A673 (cell line): Measurements from ENCODE around the gene C10orf88. TPM values are rescaled to one million over a fixed set of nuclear protein-coding genes. Genes with fewer than 3 reads are reported as not detected.

Experiments
- BruUV-seq: library from RNA; stranded (reverse); fragments of 400-500 nt; replicated peaks from 2 replicates; lab custom pipeline; 2021; lab: Mats Ljungman, UMichigan
- CTCF ChIA-PET: fragments of 300-600 bp; sonication (Branson Sonifier 250); formaldehyde crosslinking; loops from one replicate; lab custom pipeline; 2022; ENCODE audit warnings: antibody characterized with exemption; lab: Charles Lee
- POLR2A ChIA-PET: fragments of 300-600 bp; sonication (Branson Sonifier 250); formaldehyde crosslinking; loops from one replicate; lab custom pipeline; 2022; ENCODE audit warnings: antibody characterized with exemption; ENCODE audit not compliant: low non-redundant PET; lab: Charles Lee
- DNase-seq: peaks from one replicate; pipeline ENCODE4 v3.0.0-alpha.2; 2015; ENCODE audit warnings: low spot score
- H3K27ac ChIP-seq: fragments of 200-600 bp; sonication (generic); 2 replicates; pipeline ENCODE4 v1.5.1; 2016; ENCODE audit warnings: mixed run types, low read depth, mild to moderate bottlenecking, mixed read lengths, antibody characterized with exemption, low read length; ENCODE audit not compliant: poor library complexity, severe bottlenecking
- H3K27me3 ChIP-seq: fragments of 200-600 bp; sonication (generic); replicated peaks from 2 replicates; pipeline ENCODE4 v1.6.1; 2017; ENCODE audit warnings: mixed run types, low read depth, mild to moderate bottlenecking, mixed read lengths, antibody characterized with exemption, low read length; ENCODE audit not compliant: insufficient read depth, poor library complexity
- H3K36me3 ChIP-seq: fragments of 200-600 bp; sonication (generic); 2 replicates; pipeline ENCODE4 v1.6.1; 2016; ENCODE audit warnings: mixed run types, mild to moderate bottlenecking, mixed read lengths, antibody characterized with exemption, low read length; ENCODE audit not compliant: insufficient read depth, poor library complexity, severe bottlenecking
- H3K4me1 ChIP-seq: fragments of 200-600 bp; sonication (generic); 2 replicates; pipeline ENCODE4 v1.6.1; 2017; ENCODE audit warnings: mixed run types, mild to moderate bottlenecking, mixed read lengths, antibody characterized with exemption, low read length; ENCODE audit not compliant: insufficient read depth, poor library complexity, severe bottlenecking
- H3K4me3 ChIP-seq: fragments of 200-600 bp; sonication (generic); 2 replicates; pipeline ENCODE4 v1.5.1; 2016; ENCODE audit warnings: low read depth, mixed run types, mild to moderate bottlenecking, mixed read lengths, low read length; ENCODE audit not compliant: poor library complexity, severe bottlenecking
- H3K9me3 ChIP-seq: fragments of 200-600 bp; sonication (generic); 2 replicates; pipeline ENCODE4 v1.6.1; 2016; ENCODE audit warnings: mixed run types, low read depth, mild to moderate bottlenecking, mixed read lengths, antibody characterized with exemption, low read length; ENCODE audit not compliant: poor library complexity, severe bottlenecking
- EZH2 ChIP-seq: fragments of 200-600 bp; sonication (generic); IDR thresholded peaks from 2 replicates; pipeline ENCODE4 v1.6.1; 2017; ENCODE audit warnings: borderline replicate concordance, low read depth, mild to moderate bottlenecking, mixed read lengths, antibody characterized with exemption, low read length; ENCODE audit not compliant: poor library complexity, severe bottlenecking
- intact Hi-C: fragments of 100-400 bp; cut with micrococcal nuclease; formaldehyde crosslinking; loops from one replicate; pipeline ENCODE4 v1.10.0; 2022; ENCODE audit not compliant: unreplicated experiment
- total RNA-seq: library from RNA; stranded (reverse); gene quantifications from 2 replicates; pipeline ENCODE4 v1.2.3, GENCODE V29; 2021
- TF ChIP-seq, protein P1 (sequence below): fragments of 300-800, 200-600 bp; sonication (generic); conservative IDR thresholded peaks from 2 replicates; pipeline ENCODE4 v1.5.1; 2017; ENCODE audit warnings: low read depth, mild to moderate bottlenecking, antibody characterized with exemption, low read length, moderate library complexity, mixed read lengths

C10orf88 gene
- total RNA-seq, 1 experiment from 2014 or later, result 17.7 TPM

DNA sequence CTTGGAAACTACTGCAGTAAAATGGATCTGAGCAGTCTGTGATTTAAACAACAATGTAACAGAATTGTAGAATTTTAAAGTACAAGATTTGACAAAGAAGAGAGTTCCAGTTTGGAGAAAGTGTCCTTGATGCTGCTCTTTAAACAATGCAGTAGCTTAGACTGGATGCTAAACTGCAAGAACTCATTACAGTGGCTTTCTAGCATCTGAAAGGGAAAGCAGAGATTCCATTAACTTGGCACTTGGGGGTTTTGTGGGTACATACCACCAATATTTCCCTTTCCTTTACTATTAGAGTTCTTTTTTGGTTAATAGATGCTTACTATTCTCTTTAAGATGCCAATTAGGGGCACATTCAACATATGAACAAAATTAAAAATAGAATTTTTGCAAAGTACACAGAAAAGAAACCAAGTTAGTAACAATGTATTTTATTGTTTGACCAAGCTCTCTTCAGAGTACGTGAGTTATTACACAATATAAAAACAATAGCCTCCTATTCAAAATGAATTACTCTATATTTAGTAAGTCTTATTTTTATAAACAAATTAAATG is 38.1 kb upstream of the C10orf88 start:
- Histone ChIP-seq H3K4me1 (no peaks in the 10 kb centered on the region), H3K27me3 (no peaks in the 10 kb centered on the region), H3K4me3 (no peak overlapping the region), H3K36me3 (peaks cover 5% of the 10 kb centered on the region), H3K9me3 (no peaks in the 10 kb centered on the region), H3K27ac (no peak overlapping the region)
- DNase-seq, result no peak
- intact Hi-C loops, result no loop called here
- BruUV-seq, result no TSS peak
- ChIA-PET POLR2A (no interaction called here), CTCF (no interaction called here)
- TF ChIP-seq EZH2, result no peak
- TF ChIP-seq, protein P1, sequence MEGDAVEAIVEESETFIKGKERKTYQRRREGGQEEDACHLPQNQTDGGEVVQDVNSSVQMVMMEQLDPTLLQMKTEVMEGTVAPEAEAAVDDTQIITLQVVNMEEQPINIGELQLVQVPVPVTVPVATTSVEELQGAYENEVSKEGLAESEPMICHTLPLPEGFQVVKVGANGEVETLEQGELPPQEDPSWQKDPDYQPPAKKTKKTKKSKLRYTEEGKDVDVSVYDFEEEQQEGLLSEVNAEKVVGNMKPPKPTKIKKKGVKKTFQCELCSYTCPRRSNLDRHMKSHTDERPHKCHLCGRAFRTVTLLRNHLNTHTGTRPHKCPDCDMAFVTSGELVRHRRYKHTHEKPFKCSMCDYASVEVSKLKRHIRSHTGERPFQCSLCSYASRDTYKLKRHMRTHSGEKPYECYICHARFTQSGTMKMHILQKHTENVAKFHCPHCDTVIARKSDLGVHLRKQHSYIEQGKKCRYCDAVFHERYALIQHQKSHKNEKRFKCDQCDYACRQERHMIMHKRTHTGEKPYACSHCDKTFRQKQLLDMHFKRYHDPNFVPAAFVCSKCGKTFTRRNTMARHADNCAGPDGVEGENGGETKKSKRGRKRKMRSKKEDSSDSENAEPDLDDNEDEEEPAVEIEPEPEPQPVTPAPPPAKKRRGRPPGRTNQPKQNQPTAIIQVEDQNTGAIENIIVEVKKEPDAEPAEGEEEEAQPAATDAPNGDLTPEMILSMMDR, result no peak

GRCh38 chr10:122990278-122990677 is 36.3 kb upstream of the C10orf88 start:
- Histone ChIP-seq H3K4me3 (no peak overlapping the region), H3K27ac (no peak overlapping the region), H3K9me3 (no peaks in the 10 kb centered on the region), H3K4me1 (no peaks in the 10 kb centered on the region), H3K36me3 (peaks cover 5% of the 10 kb centered on the region), H3K27me3 (no peaks in the 10 kb centered on the region)
- no TSS peak for BruUV-seq
- ChIA-PET CTCF (interaction anchor here (0.6 kb wide), 1 partner anchor 672 kb away, joined by 3 read pairs; no protein-coding TSS in a partner anchor), POLR2A (no interaction called here)
- no peak for TF ChIP-seq EZH2
- TF ChIP-seq, protein P1, result no peak
- peak; percentile 6 for DNase-seq
- intact Hi-C loops, result no loop called here

- POLR2A ChIA-PET, result no interaction called here
- Histone ChIP-seq H3K4me1 (no peaks in the 10 kb centered on the region), H3K27me3 (no peaks in the 10 kb centered on the region), H3K9me3 (no peaks in the 10 kb centered on the region), H3K36me3 (no peaks in the 10 kb centered on the region), H3K27ac (no peak overlapping the region), H3K4me3 (no peak overlapping the region)
- TF ChIP-seq, protein P1, result no peak
- TF ChIP-seq EZH2, result no peak
- DNase-seq, result peak; percentile 9
- BruUV-seq, result no TSS peak
- CTCF ChIA-PET, result no interaction called here
- intact Hi-C loops, result no loop called here
These were observed 34.5 kb upstream of the C10orf88 start for GRCh38 chr10:122988501-122988900.
